Muscle layer of colon (tissue), 2 donors: ENCODE data around the gene POM121C.
"Not testable (repeated sequence)": the region's sequence is repeated elsewhere in the genome, so short reads cannot be mapped to it uniquely, and the experiment has no call there.

ENCODE experiments used
- H3K27ac ChIP-seq: one replicate; pipeline ENCODE4 v1.7.0; 2013; ENCODE audit warnings: low read depth, mild to moderate bottlenecking, low read length, moderate library complexity
- H3K27me3 ChIP-seq, 2 donors: one replicate each; pipeline ENCODE4 v1.7.0; 2013; ENCODE audit warnings: low read length in 2 of 2, mild to moderate bottlenecking in 2 of 2; ENCODE audit not compliant: insufficient read depth in 2 of 2, control insufficient read depth in 1 of 2
- H3K36me3 ChIP-seq: one replicate; pipeline ENCODE4 v1.7.0; 2013; ENCODE audit warnings: mild to moderate bottlenecking, low read length; ENCODE audit not compliant: insufficient read depth
- H3K4me1 ChIP-seq: one replicate; pipeline ENCODE4 v1.7.0; 2013; ENCODE audit warnings: mild to moderate bottlenecking, low read length; ENCODE audit not compliant: insufficient read depth
- H3K4me3 ChIP-seq, 2 donors: one replicate each; pipeline ENCODE4 v1.7.0; 2013; ENCODE audit warnings: low read length in 2 of 2, low read depth in 1 of 2, mild to moderate bottlenecking in 1 of 2, moderate library complexity in 1 of 2
- H3K9ac ChIP-seq: one replicate; pipeline ENCODE4 v1.7.0; 2013; ENCODE audit warnings: low read length
- H3K9me3 ChIP-seq: one replicate; pipeline ENCODE4 v1.7.0; 2013; ENCODE audit warnings: mild to moderate bottlenecking, low read length
- donor health status: abdominal sarcoma.
- donor health status: Adenocarcinoma of cecum.

The POM121C gene

DNA sequence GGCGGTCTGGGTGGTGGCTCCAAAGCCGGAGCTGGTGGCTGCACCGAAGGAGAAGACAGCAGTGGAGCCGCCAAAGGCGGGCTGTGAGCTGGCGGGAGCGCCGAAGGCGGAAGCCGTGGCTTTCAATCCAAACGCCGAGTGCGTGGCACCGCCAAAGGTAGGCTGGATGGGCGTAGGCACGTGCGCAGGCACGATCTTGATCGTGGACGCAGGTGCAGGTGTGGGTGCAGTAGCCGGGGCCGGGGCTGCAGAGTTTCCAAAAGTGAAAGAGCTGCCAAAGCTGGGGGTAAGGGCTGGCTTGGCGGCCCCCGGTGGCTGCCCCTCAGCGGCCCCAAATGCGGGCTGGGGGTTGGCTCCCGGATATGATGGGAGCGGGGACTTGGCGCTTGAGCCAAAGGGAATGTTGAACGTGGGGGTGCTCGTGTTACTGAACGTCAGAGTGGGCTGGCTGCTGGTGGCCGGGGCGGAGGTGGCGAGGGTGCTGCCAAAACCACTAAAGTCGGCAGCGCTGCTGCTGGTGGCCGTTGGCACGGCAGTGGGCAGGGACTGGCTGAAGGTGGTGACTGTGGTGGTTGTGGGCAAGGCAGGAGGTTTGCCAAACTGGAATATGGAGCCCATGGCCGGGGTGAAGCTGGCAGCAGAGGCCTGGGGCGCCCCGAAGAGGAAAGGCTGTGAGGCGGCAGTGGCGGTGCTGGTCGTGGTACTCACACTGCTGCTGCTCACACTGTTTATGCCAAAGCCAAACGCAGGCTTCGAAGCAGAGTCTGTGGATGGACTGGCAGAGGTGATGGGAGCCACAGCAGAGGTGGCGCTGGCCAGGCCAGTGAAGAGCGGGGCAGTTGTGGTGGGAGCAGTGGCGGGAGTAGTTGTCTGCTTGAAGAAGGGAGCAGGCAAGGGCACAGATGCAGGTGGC, 64.0 kb downstream of the POM121C start:
- not testable (repeated sequence) for H3K4me3 ChIP-seq, H3K36me3 ChIP-seq, H3K27ac ChIP-seq, H3K27me3 ChIP-seq, H3K4me1 ChIP-seq, H3K9me3 ChIP-seq, H3K9ac ChIP-seq

DNA sequence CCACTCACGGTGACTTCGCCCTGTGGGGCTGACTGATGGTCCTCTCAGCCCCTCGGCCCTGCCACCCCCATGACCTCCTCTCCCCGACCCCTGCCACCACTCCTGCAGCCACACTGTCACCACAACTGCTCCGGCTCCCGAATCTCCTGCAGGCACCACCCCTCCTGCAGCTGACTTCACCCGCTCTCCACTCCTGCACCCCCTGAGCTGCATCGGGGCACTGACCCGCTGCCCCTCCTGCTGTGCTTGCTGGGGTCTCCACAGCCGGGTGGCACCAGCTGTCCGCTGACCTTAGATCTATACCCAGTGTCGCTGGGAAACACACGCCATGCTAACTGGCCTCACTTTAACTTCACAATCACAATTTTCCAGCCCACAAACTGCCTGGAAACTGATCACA, 65.9 kb downstream of the POM121C start:
- H3K27ac ChIP-seq, H3K36me3 ChIP-seq, H3K4me1 ChIP-seq, H3K27me3 ChIP-seq, H3K9me3 ChIP-seq, H3K9ac ChIP-seq, H3K4me3 ChIP-seq: not testable (repeated sequence)

DNA sequence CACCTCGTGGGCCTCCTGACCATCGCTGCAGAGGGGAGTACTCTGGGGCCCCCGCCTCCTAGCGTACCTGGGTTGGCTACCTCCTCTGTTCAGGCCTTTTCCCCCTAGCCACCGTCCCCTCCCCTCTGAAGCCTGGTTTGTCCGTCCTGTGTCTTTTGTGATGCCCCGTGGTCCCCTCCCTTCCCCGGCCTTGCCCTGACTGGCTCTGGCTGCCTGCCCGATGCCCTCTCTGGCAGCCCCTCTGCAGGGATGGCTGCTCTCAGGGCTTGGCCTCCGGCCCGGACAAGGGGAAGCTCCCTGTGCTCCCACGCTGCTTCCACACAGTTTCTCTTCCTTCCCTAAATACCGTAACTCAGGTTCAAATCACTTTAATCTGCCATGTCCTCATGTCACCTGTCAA, 66.4 kb downstream of the POM121C start:
- H3K4me3 ChIP-seq, H3K9me3 ChIP-seq, H3K27me3 ChIP-seq, H3K36me3 ChIP-seq, H3K27ac ChIP-seq, H3K4me1 ChIP-seq, H3K9ac ChIP-seq: not testable (repeated sequence)

DNA sequence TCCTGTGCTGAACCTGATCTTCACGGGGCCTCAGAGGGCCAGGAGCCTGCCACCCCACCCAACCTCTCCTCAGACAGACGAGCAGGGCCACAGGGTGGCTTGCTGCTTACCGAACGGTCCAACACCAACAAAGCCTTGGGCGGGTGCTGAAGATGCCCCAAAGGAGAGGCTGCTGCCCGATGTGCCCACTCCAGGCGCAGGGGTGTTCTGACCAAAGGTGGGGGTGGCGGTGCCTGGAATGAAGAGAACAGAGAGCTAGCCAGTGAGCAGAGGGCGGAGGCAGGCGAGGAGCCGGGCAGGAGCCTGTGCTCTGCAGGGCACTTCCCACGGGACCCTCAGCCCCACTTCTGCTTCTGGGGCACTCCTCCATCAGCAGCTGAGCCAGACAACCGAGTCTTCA, 66.9 kb downstream of the POM121C start:
- H3K4me1 ChIP-seq, H3K9me3 ChIP-seq, H3K9ac ChIP-seq, H3K36me3 ChIP-seq, H3K27ac ChIP-seq, H3K4me3 ChIP-seq, H3K27me3 ChIP-seq: not testable (repeated sequence)

DNA sequence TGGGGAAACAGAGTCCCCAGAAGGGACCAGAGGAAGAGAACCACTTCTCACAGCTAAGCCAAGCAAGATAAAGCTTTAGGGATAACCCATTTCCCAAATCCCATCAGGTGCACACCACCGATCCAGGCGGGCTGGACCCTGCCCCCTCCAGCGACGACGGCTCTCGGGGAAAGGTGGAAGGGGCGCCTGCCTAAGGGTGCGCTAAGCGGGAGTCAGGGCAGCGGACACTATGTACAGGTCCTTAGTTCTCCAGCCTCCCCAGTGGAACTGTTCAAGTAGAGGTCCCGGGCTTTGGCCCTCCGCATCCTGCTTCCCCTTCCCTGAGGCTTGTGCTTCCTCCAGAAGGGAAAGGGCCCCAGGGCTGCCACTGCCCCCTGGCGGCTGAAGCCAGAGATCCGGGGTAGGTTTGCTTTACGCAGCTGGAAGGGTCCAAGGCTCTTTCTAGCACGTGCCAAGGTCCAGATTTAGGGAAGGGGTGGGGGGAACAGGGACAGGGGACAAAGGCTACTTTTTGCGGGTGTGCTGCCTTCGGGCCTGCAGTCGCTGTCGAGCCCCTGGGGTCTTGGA, 67.7 kb downstream of the POM121C start:
- H3K4me1 ChIP-seq, H3K27me3 ChIP-seq, H3K4me3 ChIP-seq, H3K27ac ChIP-seq, H3K9me3 ChIP-seq, H3K9ac ChIP-seq, H3K36me3 ChIP-seq: not testable (repeated sequence)

DNA sequence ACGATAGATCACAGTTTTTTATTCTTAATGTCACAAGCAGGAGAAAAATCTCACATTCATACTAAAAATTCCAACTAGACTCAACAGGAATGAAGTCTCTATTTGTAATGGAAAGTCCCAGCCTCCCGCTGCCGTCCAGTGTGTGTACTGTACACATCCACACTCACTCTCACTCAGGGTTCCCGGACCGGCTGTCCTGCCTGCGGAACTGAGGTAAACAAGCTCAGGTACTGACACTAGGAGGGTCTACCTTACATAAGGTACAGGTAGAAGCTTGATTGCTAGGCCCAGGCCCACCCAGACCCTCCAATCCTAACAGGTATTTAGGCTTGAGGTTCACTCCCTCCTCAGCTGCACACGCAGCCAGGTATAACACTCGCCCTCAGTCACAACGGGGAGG, 69.3 kb downstream of the POM121C start:
- H3K9me3 ChIP-seq, H3K4me1 ChIP-seq, H3K27me3 ChIP-seq, H3K27ac ChIP-seq, H3K4me3 ChIP-seq, H3K9ac ChIP-seq, H3K36me3 ChIP-seq: not testable (repeated sequence)

DNA sequence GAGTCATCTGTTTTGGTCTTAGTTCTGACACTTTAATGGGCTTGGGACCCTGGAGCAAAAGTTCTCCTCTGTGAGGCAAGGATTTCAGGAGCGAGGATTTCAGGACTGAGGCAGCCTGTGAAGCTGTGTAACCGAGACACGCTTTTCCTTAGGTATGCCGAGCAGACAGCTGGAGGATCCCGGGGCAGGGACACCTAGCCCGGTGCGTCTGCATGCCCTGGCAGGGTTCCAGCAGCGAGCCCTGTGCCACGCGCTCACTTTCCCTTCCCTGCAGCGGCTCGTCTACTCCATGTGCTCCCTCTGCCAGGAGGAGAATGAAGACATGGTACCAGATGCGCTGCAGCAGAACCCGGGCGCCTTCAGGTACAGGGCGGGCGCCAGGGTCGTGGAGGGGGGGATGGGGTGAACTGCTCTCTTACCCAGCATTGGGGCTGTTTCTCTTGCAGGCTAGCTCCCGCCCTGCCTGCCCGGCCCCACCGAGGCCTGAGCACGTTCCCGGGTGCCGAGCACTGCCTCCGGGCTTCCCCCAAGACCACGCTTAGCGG, 70.2 kb downstream of the POM121C start:
- not testable (repeated sequence) for H3K9ac ChIP-seq, H3K9me3 ChIP-seq, H3K27ac ChIP-seq, H3K27me3 ChIP-seq, H3K4me1 ChIP-seq, H3K36me3 ChIP-seq, H3K4me3 ChIP-seq

DNA sequence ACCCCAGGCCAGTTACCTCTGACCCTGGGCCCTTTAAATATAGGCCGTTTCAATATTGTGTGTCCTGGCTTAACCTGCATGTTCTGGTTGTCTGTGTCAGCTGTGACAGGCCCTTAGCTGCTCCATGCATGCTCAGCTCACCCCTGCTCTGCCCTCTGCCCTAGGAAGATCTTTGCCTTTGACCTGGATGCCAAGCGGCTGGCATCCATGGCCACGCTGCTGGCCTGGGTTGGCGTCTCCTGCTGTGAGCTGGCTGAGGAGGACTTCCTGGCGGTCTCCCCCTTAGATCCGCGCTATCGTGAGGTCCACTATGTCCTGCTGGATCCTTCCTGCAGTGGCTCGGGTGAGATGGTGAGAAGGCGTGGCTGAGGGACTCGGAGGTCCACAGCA, 70.7 kb downstream of the POM121C start:
- H3K9ac ChIP-seq, H3K27ac ChIP-seq, H3K4me3 ChIP-seq, H3K36me3 ChIP-seq, H3K4me1 ChIP-seq, H3K27me3 ChIP-seq, H3K9me3 ChIP-seq: not testable (repeated sequence)

DNA sequence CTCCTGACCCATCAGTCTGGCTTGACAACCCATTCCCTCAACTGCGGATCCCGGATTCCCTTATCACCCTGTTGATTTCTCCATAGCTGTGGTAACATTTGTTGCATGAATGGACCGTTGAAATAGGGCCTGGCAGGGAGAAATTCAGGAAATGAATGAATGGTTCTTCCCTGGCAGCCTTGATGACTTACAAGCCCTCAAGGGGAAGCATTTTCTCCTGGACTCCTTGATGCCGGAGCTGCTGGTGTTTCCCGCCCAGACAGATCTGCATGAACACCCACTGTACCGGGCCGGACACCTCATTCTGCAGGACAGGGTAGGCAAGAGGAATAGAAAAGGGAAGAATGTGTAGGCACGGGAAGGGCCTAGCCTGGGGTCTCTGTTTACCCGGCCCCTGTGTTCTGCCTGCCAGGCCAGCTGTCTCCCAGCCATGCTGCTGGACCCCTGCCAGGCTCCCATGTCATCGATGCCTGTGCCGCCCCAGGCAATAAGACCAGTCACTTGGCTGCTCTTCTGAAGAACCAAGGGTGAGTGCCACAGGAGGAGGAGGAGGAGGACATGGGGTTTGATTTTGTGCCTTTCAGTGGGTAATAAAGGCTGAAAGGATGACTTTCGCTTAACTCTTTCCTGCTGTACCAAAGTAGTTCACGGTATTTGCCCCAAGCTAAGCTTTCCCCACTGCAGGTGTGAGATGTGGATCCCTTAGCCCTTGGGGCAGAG, 71.2 kb downstream of the POM121C start:
- H3K4me1 ChIP-seq, H3K9ac ChIP-seq, H3K27ac ChIP-seq, H3K27me3 ChIP-seq, H3K4me3 ChIP-seq, H3K9me3 ChIP-seq, H3K36me3 ChIP-seq: not testable (repeated sequence)

DNA sequence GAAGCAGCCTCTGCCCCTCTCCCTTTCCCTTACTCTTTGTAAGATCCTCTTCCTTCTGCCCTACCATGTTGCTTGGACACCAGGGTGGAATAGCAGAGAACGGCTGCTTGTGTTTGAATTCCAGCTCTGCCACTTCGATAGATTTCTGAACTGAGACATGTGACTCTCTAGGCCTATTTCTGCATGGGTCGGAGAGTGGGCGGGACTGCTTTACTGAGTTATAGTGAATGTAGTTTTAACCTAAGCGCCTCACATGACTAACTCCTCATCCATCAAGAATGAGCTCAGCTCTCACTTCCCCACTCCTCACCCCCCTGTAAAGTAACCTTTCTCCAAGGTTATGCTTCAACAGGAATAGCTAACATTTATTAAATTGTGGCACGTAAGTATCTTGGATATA, 71.9 kb downstream of the POM121C start:
- not testable (repeated sequence) for H3K27ac ChIP-seq, H3K9ac ChIP-seq, H3K9me3 ChIP-seq, H3K4me3 ChIP-seq, H3K36me3 ChIP-seq, H3K4me1 ChIP-seq, H3K27me3 ChIP-seq

DNA sequence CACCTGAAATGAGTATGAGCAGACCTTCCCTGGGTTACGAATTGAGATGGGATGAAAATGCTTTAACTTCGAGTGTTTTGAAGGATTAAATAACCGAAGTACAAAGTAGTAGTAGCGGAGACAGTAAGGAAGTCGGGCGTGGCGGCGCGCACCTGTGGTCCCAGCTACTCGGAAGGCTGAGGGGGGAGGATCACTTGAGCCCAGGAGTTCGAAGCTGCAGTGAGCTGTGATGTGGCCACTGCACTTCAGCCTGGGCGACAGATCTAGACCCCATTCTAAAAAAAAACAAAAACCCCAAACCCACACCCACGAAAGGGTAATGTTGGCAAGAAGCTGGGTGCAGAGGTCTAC, 75.3 kb downstream of the POM121C start:
- H3K36me3 ChIP-seq, H3K4me1 ChIP-seq, H3K4me3 ChIP-seq, H3K9ac ChIP-seq, H3K27ac ChIP-seq, H3K27me3 ChIP-seq, H3K9me3 ChIP-seq: not testable (repeated sequence)
